Brain microvascular endothelial cell (primary cell): ENCODE measurements around the gene VAV2.

Experiments
- DNase-seq: peaks from one replicate; pipeline ENCODE4 v3.0.0-alpha.2; 2020
- H3K27ac ChIP-seq: fragments of 250-450 bp; sonication (Bioruptor Pico); 2 replicates; pipeline ENCODE4 v1.5.1; 2020; ENCODE audit warnings: mild to moderate bottlenecking, moderate library complexity
- H3K27me3 ChIP-seq: fragments of 250-450 bp; sonication (Bioruptor Pico); replicated peaks from 2 replicates; pipeline ENCODE4 v1.5.1; 2020; ENCODE audit warnings: mild to moderate bottlenecking
- H3K36me3 ChIP-seq: fragments of 250-450 bp; sonication (Bioruptor Pico); replicated peaks from 2 replicates; pipeline ENCODE4 v1.5.1; 2020; ENCODE audit warnings: mild to moderate bottlenecking
- H3K4me3 ChIP-seq: 2 replicates; pipeline ENCODE4 v1.5.1; 2011; ENCODE audit warnings: low read depth, mild to moderate bottlenecking, control low read depth, low read length, moderate library complexity
- in situ Hi-C: cut with HindIII; loops from 2 replicates; pipeline ENCODE4 v1.10.0; 2017; ENCODE audit warnings: low sequenced_read_pairs, low pct_ligation_motif_present
- TF ChIP-seq, protein P1 (sequence below): IDR thresholded peaks from 2 replicates; pipeline ENCODE4 v1.5.1; 2011; ENCODE audit warnings: low read depth, mild to moderate bottlenecking, moderate library complexity, low read length, control low read depth, inconsistent platforms; ENCODE audit errors: missing control alignments

The VAV2 gene

DNA sequence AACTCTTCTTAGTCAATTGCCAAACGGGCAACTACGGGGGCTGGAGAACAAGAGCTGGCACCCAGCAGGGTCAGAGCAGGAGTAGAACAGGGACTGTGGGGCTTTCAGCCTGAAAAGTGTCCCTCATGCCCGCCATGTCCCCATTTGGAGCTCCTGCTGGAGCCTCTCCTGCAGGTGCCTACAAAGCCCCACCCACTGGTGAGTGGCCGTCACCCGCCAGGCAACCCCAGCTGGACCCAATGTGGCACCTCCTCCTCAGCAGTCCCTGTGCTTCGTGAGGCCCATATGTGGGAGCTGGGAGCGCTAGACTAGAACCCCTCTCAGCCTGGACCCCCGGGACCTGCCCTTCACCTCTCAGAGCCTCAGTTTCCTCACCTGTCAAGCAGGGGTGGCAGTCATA, 40.9 kb downstream of the VAV2 start:
- TF ChIP-seq, protein P1, sequence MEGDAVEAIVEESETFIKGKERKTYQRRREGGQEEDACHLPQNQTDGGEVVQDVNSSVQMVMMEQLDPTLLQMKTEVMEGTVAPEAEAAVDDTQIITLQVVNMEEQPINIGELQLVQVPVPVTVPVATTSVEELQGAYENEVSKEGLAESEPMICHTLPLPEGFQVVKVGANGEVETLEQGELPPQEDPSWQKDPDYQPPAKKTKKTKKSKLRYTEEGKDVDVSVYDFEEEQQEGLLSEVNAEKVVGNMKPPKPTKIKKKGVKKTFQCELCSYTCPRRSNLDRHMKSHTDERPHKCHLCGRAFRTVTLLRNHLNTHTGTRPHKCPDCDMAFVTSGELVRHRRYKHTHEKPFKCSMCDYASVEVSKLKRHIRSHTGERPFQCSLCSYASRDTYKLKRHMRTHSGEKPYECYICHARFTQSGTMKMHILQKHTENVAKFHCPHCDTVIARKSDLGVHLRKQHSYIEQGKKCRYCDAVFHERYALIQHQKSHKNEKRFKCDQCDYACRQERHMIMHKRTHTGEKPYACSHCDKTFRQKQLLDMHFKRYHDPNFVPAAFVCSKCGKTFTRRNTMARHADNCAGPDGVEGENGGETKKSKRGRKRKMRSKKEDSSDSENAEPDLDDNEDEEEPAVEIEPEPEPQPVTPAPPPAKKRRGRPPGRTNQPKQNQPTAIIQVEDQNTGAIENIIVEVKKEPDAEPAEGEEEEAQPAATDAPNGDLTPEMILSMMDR, result no peak
- DNase-seq, result no peak
- no peaks in the 10 kb centered on the region for H3K36me3 ChIP-seq
- no peak overlapping the region for H3K27ac ChIP-seq
- in situ Hi-C loops, result no loop called here
- H3K4me3 ChIP-seq, result no peak overlapping the region
- H3K27me3 ChIP-seq, result no peaks in the 10 kb centered on the region

DNA sequence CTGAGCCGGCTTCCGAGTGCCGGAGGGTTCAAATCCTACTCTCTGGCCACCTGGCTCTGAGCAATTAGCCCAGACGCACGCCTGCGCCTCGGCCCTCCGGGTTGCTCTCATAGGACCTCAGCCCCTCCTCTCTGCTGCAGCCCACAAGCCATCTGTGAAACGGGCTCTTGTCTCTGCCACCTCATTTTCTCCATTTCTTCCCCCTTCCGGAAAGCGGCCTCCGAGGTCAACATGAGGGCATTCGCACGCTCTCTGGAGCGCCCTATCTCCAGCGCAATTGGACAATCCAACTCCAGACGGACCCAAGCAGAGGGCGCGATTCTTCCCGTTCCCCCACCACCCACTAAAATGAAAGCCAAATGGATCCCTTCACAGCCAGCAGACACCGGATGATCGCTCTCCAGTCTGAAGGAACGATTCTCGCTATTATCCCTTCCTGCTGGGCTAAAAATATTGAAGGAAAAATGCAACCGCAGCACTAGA, 41.5 kb downstream of the VAV2 start:
- H3K4me3 ChIP-seq, result peak overlapping the region; percentile 24

DNA sequence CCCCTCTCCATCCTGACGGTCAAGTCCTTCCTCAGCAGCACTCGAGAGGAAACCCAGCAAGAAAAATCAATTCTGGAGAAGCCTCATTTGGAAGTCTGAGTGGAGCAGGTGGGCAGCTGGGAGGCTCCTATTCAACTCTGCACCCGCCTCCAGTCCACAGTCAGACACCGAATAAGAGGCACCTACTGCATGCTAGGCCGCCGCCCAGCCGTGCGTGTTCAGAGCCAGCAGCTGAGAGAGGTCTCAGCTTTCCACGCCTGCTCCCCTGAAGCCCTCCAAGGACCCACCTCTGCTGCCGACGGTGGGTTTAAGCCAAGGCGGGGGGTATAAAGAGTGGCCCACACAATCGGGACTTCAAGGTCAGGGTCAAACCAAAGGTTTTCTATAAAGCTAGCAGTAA, 41.9 kb downstream of the VAV2 start:
- H3K36me3 ChIP-seq, result no peaks in the 10 kb centered on the region
- H3K4me3 ChIP-seq, result no peak overlapping the region
- no peak for DNase-seq
- in situ Hi-C loops, result no loop called here
- no peaks in the 10 kb centered on the region for H3K27me3 ChIP-seq
- TF ChIP-seq, protein P1, result no peak
- H3K27ac ChIP-seq, result no peak overlapping the region

More for the DNA sequence above, 41.5 kb downstream of the VAV2 start:
- TF ChIP-seq, protein P1, result no peak
- no peaks in the 10 kb centered on the region for H3K36me3 ChIP-seq
- no peaks in the 10 kb centered on the region for H3K27me3 ChIP-seq
- peak; percentile 32 for DNase-seq
- in situ Hi-C loops, result no loop called here
- no peak overlapping the region for H3K27ac ChIP-seq

DNA sequence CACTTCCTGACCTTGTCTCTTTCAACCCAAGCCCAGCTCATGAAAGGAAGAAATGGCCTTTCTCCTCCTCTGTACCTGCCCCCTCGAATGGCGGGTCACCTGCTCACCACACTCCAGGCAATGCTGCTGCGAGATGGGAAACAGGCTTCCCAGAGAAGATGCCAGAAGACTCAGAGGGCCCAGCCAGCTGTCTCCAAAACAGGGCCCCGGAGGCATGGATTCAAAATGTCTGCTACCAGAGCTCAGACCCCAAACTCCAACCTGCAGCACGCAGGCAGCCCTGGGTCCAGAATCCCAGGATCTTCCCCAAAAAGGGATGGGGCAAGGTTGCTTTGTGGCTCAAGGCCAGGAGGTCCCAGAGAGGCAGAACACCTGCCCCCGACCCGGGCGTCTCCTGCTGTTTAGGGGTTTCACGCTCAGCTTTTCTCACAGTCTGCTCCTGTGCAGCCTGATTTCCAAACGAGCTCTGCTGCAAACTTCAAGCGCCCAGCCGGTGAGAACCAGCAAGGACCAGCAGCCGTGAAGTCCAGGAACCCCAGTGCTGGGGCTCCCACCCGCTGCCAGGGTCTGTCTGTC, 42.5 kb downstream of the VAV2 start:
- TF ChIP-seq, protein P1, result no peak
- no peak for DNase-seq
- no peak overlapping the region for H3K27ac ChIP-seq
- no peak overlapping the region for H3K4me3 ChIP-seq
- no peaks in the 10 kb centered on the region for H3K27me3 ChIP-seq
- no peaks in the 10 kb centered on the region for H3K36me3 ChIP-seq
- in situ Hi-C loops, result no loop called here

DNA sequence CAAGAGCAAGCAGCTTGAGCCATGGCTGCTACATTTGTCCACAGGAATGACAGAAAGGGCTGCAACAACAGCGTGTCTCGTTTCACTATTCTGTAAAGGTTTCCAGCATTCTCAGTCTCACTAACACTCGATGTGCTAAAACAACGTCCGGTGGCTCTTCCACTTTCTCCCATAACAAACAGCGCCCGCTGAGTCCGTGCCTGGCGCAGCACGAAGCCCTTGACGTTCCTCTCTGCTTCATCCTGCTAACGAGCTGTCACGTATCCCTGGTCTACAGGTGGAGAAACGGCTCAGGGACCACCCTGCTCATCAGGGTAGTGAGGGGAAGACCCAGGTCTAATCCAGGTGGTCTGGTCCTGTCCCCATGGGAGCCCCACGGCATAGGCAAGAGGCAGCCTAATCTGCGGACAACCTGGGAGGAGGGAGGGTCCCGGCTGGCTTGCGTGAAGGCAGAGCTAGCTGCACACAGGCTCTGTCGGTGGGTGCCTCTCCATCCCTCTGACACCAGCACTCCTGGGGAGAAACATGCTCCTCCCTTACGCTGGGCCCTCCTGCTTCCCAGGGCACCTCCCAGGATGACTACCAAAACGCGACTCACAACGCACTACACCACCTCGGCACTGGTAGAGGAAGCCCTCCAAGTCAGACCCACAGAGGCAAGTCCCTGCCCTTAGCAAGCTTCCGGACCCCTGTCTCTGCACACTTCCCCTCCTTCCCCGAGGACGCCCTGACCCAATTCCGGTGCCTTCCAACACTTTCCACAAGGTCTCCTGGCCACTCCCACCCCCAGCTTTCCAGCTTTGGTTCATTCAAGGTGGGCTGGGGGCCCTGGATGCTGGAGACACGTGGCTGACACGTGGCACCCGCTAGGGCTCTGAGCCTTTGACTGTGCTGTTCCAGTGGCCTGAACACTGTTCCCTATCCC, 43.3 kb downstream of the VAV2 start:
- no peak for DNase-seq
- H3K27me3 ChIP-seq, result no peaks in the 10 kb centered on the region
- no peak overlapping the region for H3K4me3 ChIP-seq
- in situ Hi-C loops, result no loop called here
- no peak overlapping the region for H3K27ac ChIP-seq
- no peaks in the 10 kb centered on the region for H3K36me3 ChIP-seq
- TF ChIP-seq, protein P1, result no peak
